ENCODE measurements around the gene TKT.
A peak's percentile ranks its signal among the peaks of the same experiment; 100 is the strongest.

The TKT gene

GRCh38 chr3:53178246-53178645 is 77.6 kb downstream of the TKT start:
- no peak for DNase-seq (ENCODE audit: low spot score)

- peak; percentile 51 for DNase-seq (ENCODE audit: low spot score)
These were observed 79.9 kb downstream of the TKT start for GRCh38 chr3:53175613-53176540.

All from AG20443 (cell line).